Stimulated activated CD4-positive, alpha-beta T cell treated with anti-CD3 and anti-CD28 coated beads, Interleukin-4, amount 100 ng/mL, for 24 hours (primary cell): Measurements from ENCODE around the gene ZNF335.

ENCODE experiments used
- DNase-seq: peaks from one replicate; pipeline ENCODE4 v3.0.0-alpha.2; 2020

Gene ZNF335, protein sequence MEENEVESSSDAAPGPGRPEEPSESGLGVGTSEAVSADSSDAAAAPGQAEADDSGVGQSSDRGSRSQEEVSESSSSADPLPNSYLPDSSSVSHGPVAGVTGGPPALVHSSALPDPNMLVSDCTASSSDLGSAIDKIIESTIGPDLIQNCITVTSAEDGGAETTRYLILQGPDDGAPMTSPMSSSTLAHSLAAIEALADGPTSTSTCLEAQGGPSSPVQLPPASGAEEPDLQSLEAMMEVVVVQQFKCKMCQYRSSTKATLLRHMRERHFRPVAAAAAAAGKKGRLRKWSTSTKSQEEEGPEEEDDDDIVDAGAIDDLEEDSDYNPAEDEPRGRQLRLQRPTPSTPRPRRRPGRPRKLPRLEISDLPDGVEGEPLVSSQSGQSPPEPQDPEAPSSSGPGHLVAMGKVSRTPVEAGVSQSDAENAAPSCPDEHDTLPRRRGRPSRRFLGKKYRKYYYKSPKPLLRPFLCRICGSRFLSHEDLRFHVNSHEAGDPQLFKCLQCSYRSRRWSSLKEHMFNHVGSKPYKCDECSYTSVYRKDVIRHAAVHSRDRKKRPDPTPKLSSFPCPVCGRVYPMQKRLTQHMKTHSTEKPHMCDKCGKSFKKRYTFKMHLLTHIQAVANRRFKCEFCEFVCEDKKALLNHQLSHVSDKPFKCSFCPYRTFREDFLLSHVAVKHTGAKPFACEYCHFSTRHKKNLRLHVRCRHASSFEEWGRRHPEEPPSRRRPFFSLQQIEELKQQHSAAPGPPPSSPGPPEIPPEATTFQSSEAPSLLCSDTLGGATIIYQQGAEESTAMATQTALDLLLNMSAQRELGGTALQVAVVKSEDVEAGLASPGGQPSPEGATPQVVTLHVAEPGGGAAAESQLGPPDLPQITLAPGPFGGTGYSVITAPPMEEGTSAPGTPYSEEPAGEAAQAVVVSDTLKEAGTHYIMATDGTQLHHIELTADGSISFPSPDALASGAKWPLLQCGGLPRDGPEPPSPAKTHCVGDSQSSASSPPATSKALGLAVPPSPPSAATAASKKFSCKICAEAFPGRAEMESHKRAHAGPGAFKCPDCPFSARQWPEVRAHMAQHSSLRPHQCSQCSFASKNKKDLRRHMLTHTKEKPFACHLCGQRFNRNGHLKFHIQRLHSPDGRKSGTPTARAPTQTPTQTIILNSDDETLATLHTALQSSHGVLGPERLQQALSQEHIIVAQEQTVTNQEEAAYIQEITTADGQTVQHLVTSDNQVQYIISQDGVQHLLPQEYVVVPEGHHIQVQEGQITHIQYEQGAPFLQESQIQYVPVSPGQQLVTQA (N-terminal part only)

DNA sequence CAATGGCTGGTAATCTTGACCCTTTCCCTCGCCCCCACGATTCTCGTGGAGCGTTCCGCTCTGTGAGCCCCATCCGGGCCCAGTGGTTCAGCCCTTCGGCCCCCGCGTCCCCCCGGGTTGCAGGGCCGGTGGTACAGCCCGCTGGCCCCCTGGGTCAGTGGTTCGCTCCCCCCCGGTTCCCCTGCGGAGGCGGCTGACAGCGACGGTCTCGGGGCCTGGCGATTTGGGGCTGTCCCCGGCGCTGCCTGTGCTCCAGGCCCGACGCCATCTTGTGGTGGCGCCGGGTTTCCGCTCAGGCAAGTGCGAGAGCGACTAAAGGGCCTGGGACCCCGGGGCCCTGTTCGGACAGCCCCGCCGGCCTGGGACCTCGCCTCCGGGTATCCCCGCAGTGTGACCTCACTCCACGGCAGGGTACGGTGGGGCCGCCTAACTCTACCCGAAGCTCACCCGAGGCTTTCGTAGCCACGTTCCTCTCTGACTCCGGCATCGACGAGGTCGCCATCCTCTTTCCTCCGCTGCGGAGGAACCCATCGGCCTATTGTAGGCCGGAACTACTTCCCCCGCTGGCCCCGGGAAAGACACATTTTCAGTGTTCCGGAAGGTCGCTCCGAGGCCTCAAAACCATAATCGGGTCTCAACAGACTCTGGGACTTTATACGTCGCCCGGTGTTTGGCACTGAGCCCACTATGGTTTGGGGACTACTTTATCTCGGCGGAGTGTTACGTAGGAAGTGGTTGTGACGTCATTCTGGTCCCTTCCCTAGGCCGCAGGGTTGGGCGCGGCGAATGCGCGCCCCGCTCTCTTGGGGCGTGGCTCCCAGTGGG is at the start of gene ZNF335:
Gene ZNF335, minus strand, starts transcription at position 529 of the 825 bp plus-strand sequence. CDS start 793 bp downstream, outside the sequence.
- peak; percentile 94 for DNase-seq

DNA sequence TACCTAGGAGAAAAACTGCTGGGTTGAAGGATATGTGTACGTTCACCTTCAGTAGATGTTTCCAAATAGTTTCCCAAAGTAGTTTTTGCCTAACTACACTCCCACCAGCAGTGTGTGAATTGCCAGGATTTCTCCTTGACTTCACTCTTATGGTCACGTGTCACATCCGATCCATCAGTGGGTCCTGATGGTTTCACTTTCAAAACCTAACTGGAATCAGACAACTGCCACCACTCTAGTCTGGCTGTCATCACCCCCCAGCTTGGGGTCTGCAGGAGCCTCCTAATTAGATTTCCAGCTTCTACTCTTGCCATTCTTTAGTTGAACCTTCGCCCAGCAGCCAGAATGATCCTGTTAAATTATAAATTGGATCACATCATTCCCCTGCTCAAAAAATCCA is 48.6 kb upstream of the ZNF335 start:
- no peak for DNase-seq

DNA sequence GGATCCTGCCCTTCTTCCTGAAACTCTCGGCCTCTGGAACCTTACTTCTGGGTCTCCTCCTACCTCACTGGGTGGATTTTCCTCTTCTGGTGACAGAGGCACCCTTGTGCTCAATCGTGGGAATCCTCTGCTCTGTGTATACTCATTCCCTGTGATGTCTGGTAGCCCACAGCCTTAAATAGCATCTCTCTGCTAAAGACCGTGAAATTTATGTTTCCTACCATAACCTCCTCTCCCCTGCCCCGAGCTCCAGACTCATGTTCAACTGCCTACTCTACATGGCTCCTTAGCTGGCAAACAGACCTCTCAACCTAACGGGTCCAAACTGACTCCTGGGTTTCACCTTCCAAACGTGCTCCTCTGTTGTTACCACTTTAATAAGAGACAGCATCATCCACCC is 46.6 kb upstream of the ZNF335 start:
- no peak for DNase-seq

DNA sequence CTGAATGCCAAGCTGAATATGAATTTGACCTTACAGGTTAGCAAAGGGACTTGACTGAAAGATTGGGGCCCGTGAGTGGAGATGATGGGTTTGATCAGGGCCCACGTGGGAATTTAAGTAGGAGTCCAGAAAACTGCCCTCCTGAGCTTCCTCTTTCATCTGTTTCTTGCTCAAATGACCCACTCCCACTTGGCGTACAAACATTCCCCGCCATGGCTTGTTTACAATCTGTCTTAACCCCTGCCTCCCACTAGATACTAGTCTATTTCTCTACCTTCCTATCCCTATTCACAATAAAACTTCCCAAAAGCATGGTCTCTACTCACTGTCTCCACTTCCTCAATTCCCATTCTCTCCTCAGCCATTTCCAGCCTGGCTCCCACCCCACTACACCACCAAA is 46.1 kb upstream of the ZNF335 start:
- DNase-seq = no peak

DNA sequence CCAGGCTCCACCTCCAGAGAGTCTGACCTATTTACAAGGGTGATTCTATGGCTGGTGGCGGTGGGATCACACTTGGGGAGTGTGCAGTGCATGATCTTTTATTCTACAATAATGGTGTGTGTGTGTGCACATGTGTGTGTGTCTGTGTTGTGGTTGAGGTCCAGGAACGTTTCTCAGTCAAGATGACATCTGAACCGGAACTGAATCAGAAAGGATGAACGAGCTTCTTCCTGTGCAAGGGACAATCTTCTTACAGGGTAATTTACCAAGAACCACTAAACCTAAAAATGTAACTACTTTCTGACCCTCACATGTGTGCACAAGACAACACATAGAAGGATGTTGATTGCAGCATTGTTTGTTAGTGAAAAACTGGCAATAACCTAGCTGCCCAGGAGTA is 45.3 kb upstream of the ZNF335 start:
- DNase-seq = no peak

DNA sequence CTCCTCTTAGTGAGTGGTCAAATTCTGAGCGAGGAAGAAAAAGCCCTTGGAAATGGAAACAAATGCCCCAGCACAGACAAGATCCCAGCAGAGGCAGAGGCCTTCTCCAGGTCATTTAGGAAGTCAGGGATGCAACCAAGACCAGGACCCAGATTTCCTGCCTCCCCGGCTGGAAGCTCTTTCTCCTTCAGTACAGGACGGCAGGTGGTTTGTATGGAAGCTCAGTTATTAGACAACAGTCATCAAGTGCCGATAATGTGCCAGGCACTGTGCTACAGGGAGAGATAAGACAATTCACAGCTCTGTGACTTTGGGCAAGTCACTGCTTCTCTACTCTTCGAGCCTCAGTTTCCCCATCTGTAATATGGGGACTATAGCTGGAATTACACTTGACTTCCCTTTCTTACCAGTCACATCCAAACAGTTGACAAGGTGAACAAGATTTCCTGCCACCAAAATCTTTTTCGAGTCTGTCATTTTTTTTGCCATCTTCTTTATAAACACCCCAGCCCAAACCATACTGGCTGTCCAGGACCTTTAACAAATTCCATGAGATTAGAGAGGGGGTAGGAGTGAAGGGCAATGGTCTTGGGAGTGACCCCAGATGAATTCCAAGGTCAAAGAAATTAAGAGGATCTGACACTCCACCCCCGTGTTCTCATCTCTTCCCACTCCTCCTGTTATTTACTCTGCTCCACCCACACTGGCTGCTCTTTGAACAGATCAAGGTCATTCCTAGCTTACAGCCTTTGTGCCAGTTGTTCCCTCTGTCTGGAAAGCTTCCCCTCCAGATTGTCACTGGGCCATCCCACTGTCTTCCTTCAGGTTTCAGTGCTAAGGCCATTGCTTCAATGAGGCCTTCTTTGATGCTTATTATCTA is 42.8 kb upstream of the ZNF335 start:
- no peak for DNase-seq

DNA sequence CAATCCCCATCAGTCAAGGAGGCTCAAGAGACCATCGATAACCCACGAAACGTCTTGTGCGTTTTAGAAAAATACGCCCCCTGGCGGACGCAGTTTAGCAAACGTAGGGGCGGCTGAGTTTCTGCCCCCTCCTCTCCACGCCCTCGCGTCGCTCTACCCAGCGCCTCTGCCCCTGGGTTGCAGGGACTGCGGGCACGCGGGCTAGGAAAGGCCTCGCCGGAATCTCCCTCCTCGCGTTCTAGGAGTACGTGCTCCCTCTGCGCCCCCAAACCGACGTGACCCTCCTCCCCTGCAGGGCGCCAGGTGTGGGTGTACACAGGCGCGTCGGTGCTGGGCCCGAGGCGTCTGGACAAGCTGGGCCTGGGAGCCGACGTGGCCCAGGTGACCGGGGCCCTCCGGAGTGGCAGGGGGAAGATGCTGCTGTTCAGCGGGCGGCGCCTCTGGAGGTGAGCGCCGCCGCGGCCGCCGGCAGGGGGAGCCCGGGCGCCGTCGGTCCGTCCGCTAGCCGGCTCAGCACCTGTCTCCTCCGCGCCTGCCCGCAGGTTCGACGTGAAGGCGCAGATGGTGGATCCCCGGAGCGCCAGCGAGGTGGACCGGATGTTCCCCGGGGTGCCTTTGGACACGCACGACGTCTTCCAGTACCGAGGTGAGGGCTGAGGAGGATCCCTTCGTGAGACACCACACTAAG is 42.0 kb upstream of the ZNF335 start:
- DNase-seq = peak; percentile 68

DNA sequence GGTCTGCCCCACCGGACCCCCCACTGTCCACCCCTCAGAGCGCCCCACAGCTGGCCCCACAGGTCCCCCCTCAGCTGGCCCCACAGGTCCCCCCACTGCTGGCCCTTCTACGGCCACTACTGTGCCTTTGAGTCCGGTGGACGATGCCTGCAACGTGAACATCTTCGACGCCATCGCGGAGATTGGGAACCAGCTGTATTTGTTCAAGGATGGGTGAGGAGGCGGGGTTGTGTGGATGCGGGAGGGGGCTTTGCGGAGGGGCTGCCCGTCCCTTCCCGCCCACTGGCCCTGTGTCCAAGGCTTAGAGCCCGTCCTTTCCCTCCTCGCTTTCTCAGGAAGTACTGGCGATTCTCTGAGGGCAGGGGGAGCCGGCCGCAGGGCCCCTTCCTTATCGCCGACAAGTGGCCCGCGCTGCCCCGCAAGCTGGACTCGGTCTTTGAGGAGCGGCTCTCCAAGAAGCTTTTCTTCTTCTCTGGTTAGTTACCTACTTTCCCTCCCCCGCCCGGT is 41.4 kb upstream of the ZNF335 start:
- no peak for DNase-seq

DNA sequence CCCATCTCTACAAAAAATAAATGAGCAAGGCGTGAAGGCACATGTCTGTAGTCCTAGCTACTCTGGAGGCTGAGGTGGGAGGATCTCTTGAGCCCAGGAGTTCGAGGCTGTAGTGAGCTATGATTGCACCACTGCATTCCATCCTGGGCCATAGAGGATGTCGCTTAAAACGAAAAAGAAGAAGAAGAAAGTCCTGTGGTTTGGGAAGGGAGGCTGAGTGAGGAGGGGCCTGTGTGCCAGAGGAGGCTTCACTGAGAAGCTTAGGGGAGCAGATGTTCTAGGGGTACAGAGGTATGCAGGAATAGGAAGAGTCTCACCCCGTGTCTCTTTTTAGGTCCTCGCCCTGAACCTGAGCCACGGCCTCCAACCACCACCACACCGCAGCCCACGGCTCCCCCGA is 40.9 kb upstream of the ZNF335 start:
- DNase-seq = no peak

DNA sequence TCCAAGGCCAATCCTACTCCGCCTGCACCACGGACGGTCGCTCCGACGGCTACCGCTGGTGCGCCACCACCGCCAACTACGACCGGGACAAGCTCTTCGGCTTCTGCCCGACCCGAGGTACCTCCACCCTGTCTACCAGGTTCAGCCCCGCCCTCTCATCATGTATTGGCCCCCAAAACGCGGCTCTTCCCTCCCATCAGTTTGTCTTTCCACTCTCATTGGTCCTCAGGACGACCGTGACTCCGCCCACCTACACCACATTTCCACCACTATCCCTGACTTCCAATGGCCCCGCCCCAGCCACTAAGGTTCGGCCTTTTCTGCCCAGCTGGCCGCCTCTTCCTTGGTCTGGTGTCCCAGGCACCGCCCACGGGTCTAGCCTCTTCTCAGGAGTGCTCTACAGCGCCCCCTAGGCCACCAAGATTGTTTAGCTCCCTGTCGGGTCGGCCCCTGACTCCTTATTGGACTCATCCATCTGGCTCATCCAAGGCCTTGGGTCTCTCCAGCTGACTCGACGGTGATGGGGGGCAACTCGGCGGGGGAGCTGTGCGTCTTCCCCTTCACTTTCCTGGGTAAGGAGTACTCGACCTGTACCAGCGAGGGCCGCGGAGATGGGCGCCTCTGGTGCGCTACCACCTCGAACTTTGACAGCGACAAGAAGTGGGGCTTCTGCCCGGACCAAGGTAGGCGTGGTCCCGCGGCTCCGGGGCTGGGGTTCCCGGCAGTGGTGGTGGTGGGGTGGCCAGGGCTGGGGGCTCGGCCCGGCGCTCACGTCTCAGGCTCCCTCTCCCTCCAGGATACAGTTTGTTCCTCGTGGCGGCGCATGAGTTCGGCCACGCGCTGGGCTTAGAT is 39.9 kb upstream of the ZNF335 start:
- DNase-seq = peak; percentile 32

DNA sequence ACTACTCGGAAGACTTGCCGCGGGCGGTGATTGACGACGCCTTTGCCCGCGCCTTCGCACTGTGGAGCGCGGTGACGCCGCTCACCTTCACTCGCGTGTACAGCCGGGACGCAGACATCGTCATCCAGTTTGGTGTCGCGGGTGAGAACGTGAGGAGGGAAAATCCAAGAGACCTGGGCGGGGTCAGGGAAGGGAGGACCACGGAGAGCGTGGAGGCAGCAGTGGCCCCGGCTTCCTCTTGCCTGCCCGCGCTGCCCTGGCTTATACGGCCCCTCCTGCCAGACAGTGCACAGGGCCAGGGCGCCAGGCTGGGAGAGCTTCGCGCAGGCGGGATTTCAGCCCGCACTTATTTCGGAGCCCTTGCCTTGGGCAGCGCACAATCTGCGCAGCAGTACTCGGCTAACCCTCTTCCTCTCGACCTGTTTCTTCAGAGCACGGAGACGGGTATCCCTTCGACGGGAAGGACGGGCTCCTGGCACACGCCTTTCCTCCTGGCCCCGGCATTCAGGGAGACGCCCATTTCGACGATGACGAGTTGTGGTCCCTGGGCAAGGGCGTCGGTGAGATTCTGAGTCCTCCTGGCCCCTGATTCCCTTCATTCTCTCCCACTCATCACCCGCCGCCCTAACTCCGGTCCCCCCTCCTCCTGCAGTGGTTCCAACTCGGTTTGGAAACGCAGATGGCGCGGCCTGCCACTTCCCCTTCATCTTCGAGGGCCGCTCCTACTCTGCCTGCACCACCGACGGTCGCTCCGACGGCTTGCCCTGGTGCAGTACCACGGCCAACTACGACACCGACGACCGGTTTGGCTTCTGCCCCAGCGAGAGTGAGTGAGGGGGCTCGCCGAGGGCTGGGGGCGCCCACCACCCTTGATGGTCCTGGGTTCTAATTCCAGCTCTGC is 38.7 kb upstream of the ZNF335 start:
- peak; percentile 44 for DNase-seq

DNA sequence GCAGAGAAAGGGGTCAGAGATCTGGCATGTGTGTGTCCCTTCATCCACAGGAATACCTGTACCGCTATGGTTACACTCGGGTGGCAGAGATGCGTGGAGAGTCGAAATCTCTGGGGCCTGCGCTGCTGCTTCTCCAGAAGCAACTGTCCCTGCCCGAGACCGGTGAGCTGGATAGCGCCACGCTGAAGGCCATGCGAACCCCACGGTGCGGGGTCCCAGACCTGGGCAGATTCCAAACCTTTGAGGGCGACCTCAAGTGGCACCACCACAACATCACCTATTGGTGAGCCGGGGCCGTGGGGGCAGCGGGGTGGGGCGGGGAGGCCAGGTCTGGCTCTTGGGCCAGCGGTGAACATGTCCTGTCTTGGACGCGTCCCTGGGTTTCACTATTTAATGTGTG is 37.8 kb upstream of the ZNF335 start:
- no peak for DNase-seq

DNA sequence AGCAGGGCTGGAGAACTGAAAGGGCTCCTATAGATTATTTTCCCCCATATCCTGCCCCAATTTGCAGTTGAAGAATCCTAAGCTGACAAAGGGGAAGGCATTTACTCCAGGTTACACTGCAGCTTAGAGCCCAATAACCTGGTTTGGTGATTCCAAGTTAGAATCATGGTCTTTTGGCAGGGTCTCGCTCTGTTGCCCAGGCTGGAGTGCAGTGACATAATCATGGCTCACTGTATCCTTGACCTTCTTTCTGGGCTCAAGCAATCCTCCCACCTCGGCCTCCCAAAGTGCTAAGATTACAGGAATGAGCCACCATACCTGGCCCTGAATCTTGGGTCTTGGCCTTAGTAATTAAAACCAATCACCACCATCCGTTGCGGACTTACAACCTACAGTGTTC is 35.7 kb upstream of the ZNF335 start:
- DNase-seq = no peak

DNA sequence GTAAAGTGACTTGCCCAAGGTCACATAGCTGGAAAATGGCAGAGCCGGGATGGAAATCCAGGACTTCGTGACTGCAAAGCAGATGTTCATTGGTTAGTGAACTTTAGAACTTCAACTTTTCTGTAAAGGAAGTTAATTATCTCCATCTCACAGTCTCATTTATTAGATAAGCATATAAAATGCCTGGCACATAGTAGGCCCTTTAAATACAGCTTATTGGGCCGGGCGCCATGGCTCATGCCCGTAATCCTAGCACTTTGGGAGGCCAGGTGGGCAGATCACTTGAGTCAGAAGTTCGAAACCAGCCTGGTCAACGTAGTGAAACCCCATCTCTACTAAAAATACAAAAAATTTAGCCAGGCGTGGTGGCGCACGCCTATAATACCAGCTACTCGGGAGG is 35.0 kb upstream of the ZNF335 start:
- no peak for DNase-seq

DNA sequence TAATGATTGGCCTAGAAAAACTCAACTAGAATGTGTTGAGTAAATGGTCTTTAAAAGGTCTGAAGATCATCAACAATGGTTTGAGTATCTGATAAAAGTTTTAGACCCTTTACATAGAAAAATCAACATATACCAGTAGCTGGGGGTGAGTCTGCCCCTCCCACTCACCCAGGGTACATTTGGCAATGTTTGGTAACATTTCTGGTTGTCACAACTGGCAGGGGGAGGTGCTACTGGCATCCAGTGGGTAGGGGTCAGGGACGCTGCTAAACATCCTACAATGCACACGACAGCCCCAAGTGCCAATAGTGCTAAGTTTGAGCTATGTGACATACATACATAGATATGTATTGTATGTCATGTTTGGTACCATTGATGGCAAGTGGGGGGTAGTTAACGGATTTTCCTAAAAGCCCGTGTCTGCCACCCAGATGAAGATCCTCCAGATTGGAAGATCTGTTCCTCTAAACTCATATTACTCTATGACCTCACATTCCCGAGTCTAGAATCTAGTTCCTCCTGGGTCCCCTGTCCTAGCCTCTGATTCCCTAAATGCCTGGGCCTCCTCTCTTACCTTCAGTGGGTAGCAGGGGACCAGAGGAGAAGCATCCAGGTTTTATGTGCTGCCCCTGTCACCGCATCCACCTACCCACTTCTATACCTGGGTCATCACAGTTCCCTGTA is 34.2 kb upstream of the ZNF335 start:
- DNase-seq = no peak

DNA sequence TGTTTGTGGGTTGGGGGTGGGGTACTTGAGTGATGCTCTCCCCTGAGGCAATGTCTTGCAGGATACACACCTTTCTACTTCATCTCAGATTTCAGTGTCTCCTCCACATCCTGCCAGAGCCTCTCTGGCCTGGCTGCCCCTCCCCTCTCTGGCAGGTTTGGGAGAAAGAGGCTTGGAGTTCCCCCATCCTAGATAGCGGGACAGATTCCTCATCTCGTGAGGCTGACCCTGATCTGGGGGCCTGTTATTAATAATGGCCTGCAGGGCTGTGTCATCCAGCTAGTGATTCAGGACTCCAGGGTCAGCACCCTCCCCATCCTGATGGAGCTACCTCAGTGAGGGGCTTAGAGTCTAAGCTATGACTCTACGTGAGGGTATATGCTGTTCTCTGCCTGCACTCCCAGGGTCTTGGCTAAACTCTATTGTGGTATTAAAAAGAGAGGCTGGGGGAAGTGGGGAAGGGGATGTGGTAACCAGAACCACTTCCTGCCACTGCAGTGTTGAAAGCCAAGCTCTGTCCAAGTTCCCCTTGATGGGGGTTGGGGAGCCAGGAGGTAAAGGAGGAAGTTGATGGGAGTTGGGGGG is 33.0 kb upstream of the ZNF335 start:
- DNase-seq = no peak

DNA sequence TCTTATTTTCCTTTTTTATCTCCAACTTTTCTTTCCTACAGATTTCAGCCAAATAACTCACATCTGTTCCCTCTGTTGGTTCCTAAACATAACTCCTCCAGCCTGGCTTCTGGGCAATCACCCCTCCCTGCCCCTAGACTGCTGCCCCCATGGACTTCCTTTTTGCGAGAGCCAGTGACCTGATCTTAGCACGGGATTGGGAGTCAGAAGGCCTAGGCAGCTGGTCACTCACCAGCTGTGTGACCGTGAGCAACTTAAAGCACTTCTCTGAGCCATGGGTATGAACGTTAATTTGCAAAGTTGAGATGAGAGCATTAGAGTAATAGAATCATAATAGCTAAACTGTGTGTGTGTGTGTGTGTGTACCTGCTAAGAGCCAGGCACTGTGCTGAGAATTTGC is 32.2 kb upstream of the ZNF335 start:
- DNase-seq = no peak
